ENCODE data around the gene MYPN. TPM values are rescaled to one million over a fixed set of nuclear protein-coding genes. Genes with fewer than 3 reads are reported as not detected.
"Not testable (repeated sequence)": the region's sequence is repeated elsewhere in the genome, so short reads cannot be mapped to it uniquely, and the experiment has no call there.

Gene MYPN
- total RNA-seq, 1 donor from 2014 or later = not detected

- no peak for FAIRE-seq
- DNase-seq (ENCODE audit: low spot score in 2 of 2) = no peak
These were observed 24.2 kb downstream of the MYPN start for GRCh38 chr10:68133523-68133922.

- DNase-seq (ENCODE audit: low spot score in 2 of 2) (no peak), FAIRE-seq (no peak)
These were observed 26.1 kb downstream of the MYPN start for GRCh38 chr10:68135362-68135761.

- FAIRE-seq = no peak
- no peak for DNase-seq (ENCODE audit: low spot score in 2 of 2)
These were observed 26.9 kb downstream of the MYPN start for GRCh38 chr10:68135922-68136792.

GRCh38 chr10:68137171-68137570 lies 27.9 kb downstream of the MYPN start:
- FAIRE-seq = no peak

GRCh38 chr10:68138526-68138925 lies 29.2 kb downstream of the MYPN start:
- no peak for DNase-seq (ENCODE audit: low spot score in 2 of 2)
- FAIRE-seq = no peak

More at GRCh38 chr10:68137171-68137570, 27.9 kb downstream of the MYPN start:
- DNase-seq (ENCODE audit: low spot score in 2 of 2) = no peak

- FAIRE-seq = no peak
- DNase-seq (ENCODE audit: low spot score in 2 of 2) = no peak
These were observed 30.4 kb downstream of the MYPN start for GRCh38 chr10:68139448-68140272.

- FAIRE-seq (no peak), DNase-seq (ENCODE audit: low spot score in 2 of 2) (no peak)
These were observed 33.5 kb downstream of the MYPN start for GRCh38 chr10:68142761-68143160.

- FAIRE-seq = no peak
- no peak for DNase-seq (ENCODE audit: low spot score in 2 of 2)
These were observed 35.4 kb downstream of the MYPN start for GRCh38 chr10:68144709-68145108.

- FAIRE-seq (no peak), DNase-seq (ENCODE audit: low spot score in 2 of 2) (no peak)
These were observed 36.4 kb downstream of the MYPN start for GRCh38 chr10:68145705-68146104.

GRCh38 chr10:68146133-68146532 lies 36.8 kb downstream of the MYPN start:
- FAIRE-seq = no peak
- DNase-seq (ENCODE audit: low spot score in 2 of 2) = no peak

GRCh38 chr10:68151453-68151852 lies 42.2 kb downstream of the MYPN start:
- DNase-seq (ENCODE audit: low spot score in 2 of 2) (no peak), FAIRE-seq (no peak)

GRCh38 chr10:68153473-68154210 lies 44.4 kb downstream of the MYPN start:
- DNase-seq (ENCODE audit: low spot score in 2 of 2) = peak; percentile 15 to 52
- FAIRE-seq = no peak

- no peak for FAIRE-seq
- DNase-seq (ENCODE audit: low spot score in 2 of 2) = peak in 1 of 2 donors; percentile 22
These were observed 44.9 kb downstream of the MYPN start for GRCh38 chr10:68154211-68154497.

GRCh38 chr10:68155615-68156210 lies 46.4 kb downstream of the MYPN start:
- no peak for FAIRE-seq
- no peak for DNase-seq (ENCODE audit: low spot score in 2 of 2)

GRCh38 chr10:68156373-68157185 lies 47.3 kb downstream of the MYPN start:
- peak; percentile 19 for FAIRE-seq
- peak in 1 of 2 donors; percentile 12 for DNase-seq (ENCODE audit: low spot score in 2 of 2)

- FAIRE-seq; DNase-seq (ENCODE audit: low spot score in 2 of 2): not testable (repeated sequence)
These were observed 48.2 kb downstream of the MYPN start for GRCh38 chr10:68157522-68157921.

GRCh38 chr10:68158031-68158430 lies 48.7 kb downstream of the MYPN start:
- DNase-seq (ENCODE audit: low spot score in 2 of 2) = no peak
- FAIRE-seq = no peak

GRCh38 chr10:68163735-68164134 lies 54.4 kb downstream of the MYPN start:
- DNase-seq (ENCODE audit: low spot score in 2 of 2) (no peak), FAIRE-seq (no peak)

- DNase-seq (ENCODE audit: low spot score in 2 of 2) (no peak), FAIRE-seq (no peak)
These were observed 56.4 kb downstream of the MYPN start for GRCh38 chr10:68165643-68166042.

Measured in frontal cortex (tissue), 4 donors.